Measurements from ENCODE around the gene KCNMA1. TPM values are rescaled to one million over a fixed set of nuclear protein-coding genes. Genes with fewer than 3 reads are reported as not detected.

KCNMA1 gene
- total RNA-seq, 1 experiment from 2014 or later, result 0.49 TPM

DNA sequence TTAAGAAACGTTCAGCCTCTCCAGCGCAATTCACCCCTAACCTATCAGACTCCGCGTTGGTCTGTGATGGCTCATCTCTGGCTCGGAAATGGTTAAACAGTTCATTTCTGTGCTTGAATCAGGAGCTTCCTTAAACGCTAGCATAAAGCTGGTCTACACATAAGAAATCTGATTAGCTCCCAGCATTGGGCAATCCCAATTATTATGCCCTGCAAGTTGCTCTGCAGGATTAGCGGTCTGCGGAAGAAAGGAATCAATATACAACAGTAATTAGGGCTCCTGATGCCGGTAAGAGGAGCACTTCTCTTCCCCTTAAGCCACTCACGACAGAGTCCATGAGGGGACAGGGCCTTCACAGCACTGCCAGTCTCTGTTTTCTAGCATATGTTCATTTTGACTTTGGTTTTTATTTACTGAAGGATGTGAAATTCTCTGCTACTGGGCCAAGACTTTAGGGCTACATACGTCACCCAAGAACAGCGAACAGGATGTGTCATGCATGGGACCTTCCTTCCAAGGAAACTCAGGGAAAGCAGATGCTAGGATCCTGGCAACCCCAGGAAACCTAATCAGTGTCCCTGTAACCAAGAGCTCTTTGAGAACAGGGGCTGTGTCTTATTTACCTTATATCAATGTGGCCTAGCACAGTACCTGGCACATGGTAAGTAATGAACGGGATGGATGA is 324.4 kb downstream of the KCNMA1 start (continued):
- TF ChIP-seq, protein P1, sequence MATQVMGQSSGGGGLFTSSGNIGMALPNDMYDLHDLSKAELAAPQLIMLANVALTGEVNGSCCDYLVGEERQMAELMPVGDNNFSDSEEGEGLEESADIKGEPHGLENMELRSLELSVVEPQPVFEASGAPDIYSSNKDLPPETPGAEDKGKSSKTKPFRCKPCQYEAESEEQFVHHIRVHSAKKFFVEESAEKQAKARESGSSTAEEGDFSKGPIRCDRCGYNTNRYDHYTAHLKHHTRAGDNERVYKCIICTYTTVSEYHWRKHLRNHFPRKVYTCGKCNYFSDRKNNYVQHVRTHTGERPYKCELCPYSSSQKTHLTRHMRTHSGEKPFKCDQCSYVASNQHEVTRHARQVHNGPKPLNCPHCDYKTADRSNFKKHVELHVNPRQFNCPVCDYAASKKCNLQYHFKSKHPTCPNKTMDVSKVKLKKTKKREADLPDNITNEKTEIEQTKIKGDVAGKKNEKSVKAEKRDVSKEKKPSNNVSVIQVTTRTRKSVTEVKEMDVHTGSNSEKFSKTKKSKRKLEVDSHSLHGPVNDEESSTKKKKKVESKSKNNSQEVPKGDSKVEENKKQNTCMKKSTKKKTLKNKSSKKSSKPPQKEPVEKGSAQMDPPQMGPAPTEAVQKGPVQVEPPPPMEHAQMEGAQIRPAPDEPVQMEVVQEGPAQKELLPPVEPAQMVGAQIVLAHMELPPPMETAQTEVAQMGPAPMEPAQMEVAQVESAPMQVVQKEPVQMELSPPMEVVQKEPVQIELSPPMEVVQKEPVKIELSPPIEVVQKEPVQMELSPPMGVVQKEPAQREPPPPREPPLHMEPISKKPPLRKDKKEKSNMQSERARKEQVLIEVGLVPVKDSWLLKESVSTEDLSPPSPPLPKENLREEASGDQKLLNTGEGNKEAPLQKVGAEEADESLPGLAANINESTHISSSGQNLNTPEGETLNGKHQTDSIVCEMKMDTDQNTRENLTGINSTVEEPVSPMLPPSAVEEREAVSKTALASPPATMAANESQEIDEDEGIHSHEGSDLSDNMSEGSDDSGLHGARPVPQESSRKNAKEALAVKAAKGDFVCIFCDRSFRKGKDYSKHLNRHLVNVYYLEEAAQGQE (IDR thresholded peaks at IDR 0.05; ENCODE audit: low read depth), result no peak
- TF ChIP-seq CBX3 (IDR thresholded peaks at IDR 0.05; ENCODE audit: low read depth) (no peak), CEBPB (IDR thresholded peaks at IDR 0.05; ENCODE audit: low read depth) (no peak)

DNA sequence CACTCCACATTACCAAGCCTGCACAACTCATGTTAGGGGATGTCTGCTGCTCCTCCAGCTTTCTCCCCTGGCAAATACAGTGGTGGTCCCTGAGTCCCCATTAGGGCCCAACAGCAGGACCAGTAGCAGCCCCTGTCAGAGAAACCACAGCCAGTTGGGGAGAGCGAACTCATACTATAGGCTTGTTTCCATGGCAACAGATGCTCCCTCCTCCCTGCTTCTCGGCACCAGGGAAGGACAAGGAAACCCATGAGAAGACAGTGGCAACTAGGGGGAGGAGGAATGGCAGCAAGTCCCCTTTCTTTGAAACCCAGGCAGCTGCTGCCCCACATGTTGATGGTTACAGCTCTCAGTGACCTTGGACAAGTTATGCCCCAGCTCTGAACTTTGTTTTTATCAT is 326.4 kb downstream of the KCNMA1 start:
- no peaks in the 10 kb centered on the region for H3K9me3 ChIP-seq (ENCODE audit: control insufficient read depth in 1 of 2, insufficient read depth in 1 of 2, low read depth in 1 of 2, low read length in 2 of 2)
- no peak overlapping the region for H3K4me3 ChIP-seq (replicated peaks in 1 of 2; ENCODE audit: low read depth in 1 of 2, low read length in 2 of 2)
- POLR2A ChIA-PET, result no interaction called here
- H3K27me3 ChIP-seq (ENCODE audit: insufficient read depth, low read length), result peaks cover 39% of the 10 kb centered on the region
- H4K20me1 ChIP-seq (ENCODE audit: insufficient read depth), result no peaks in the 10 kb centered on the region
- TF ChIP-seq POLR2A (IDR thresholded peaks at IDR 0.05; ENCODE audit: borderline replicate concordance, extremely low read depth, insufficient read depth, insufficient read length) (no peak), ZNF274 (IDR thresholded peaks at IDR 0.05; ENCODE audit: low read depth, low read length) (no peak), EGR1 (IDR thresholded peaks at IDR 0.05; ENCODE audit: low read depth) (no peak), FOSL1 (IDR thresholded peaks at IDR 0.05; ENCODE audit: low read depth) (no peak), SRF (IDR thresholded peaks at IDR 0.05; ENCODE audit: low read depth) (no peak), EZH2phosphoT487 (IDR thresholded peaks at IDR 0.05; ENCODE audit: borderline replicate concordance) (no peak)
- TF ChIP-seq, protein P2, sequence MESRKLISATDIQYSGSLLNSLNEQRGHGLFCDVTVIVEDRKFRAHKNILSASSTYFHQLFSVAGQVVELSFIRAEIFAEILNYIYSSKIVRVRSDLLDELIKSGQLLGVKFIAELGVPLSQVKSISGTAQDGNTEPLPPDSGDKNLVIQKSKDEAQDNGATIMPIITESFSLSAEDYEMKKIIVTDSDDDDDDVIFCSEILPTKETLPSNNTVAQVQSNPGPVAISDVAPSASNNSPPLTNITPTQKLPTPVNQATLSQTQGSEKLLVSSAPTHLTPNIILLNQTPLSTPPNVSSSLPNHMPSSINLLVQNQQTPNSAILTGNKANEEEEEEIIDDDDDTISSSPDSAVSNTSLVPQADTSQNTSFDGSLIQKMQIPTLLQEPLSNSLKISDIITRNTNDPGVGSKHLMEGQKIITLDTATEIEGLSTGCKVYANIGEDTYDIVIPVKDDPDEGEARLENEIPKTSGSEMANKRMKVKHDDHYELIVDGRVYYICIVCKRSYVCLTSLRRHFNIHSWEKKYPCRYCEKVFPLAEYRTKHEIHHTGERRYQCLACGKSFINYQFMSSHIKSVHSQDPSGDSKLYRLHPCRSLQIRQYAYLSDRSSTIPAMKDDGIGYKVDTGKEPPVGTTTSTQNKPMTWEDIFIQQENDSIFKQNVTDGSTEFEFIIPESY (IDR thresholded peaks at IDR 0.05; ENCODE audit: extremely low read depth, insufficient replicate concordance, low read length), result no peak
- H3K4me2 ChIP-seq (ENCODE audit: low read length), result no peak overlapping the region
- DNase-seq (ENCODE audit: low read depth, low spot score) (no peak), ATAC-seq (no peak)
- H2AFZ ChIP-seq (ENCODE audit: low read depth, low read length, poor library complexity, severe bottlenecking), result no peak overlapping the region
- CTCF ChIA-PET, result no interaction called here
- H3K4me1 ChIP-seq (ENCODE audit: control insufficient read depth in 1 of 2, insufficient read depth in 2 of 2, low read length in 2 of 2), result no peaks in the 10 kb centered on the region
- H3K9me2 ChIP-seq (ENCODE audit: insufficient read depth), result no peaks in the 10 kb centered on the region
- H3K9ac ChIP-seq (ENCODE audit: low read length), result no peak overlapping the region
- H3K36me3 ChIP-seq (ENCODE audit: control insufficient read depth in 1 of 2, insufficient read depth in 2 of 2, low read length in 2 of 2), result no peaks in the 10 kb centered on the region
- H3K79me2 ChIP-seq (ENCODE audit: insufficient read depth, low read length), result no peaks in the 10 kb centered on the region
- no TSS peak for BruUV-seq (replicated peaks)
- intact Hi-C loops (cut with micrococcal nuclease), result no loop called here
- no peak overlapping the region for H3K27ac ChIP-seq (ENCODE audit: low read depth, low read length)
- RAD21 ChIA-PET (ENCODE audit: low non-redundant PET in 1 of 2, low total read pairs in 2 of 2, uncharacterized antibody in 2 of 2, unreplicated experiment in 2 of 2), result no interaction called here

Measured in HCT116 (cell line).